DMS 273 (cell line): Measurements from ENCODE around the gene CSF1R.

Experiments used
- DNase-seq: peaks from one replicate; lab custom pipeline; 2025; ENCODE audit not compliant: unreplicated experiment; lab: John Stamatoyannopoulos, UW

Gene CSF1R

DNA sequence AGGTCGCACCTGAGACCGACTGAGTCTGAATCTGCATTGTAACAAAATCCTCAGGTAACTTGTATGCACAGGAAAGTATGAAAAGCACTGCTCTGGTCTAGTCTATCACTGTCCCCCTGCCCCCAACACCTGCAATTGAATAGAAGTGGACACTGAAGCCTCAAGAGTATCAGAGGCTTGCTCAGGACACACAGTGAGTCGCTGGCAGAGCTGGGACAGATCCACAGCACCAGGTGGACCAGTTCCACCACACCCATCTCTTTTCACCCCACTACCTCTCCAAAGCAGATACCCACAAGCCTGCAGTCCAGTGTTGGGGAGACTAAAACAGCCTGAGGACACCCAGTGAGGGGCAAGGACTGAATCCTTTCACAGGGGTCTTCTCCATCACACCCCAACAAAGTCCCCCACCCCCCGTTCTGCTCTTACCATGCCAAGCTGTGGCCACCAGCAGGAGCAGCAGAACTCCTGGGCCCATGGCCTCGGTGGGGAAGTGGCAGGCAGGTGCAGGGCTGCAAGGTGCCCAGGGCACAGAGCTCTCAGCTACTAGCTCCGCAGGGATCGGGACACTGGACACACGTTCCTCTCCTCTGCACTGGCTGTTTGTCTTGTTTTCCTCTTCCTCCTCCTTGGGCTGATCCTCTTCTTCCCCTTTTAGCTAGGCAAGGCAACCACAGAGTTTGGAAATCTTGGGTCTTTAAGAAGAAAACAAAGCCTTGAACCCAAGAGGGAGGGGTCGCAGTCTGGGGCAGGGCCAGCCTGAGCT lies at the start of gene CSF1R:
CSF1R (minus strand) TSS at position 605 of the 766 bp plus-strand sequence; CDS start at position 478, 127 bp downstream.
- no peak for DNase-seq

GRCh38 chr5:150135557-150136304 lies 49.4 kb upstream of the CSF1R start:
- no peak for DNase-seq

GRCh38 chr5:150134198-150134588 lies 47.8 kb upstream of the CSF1R start:
- no peak for DNase-seq

- no peak for DNase-seq
These were observed 47.3 kb upstream of the CSF1R start for GRCh38 chr5:150133581-150134197.

- DNase-seq, result no peak
These were observed 46.4 kb upstream of the CSF1R start for GRCh38 chr5:150132740-150133139.

- no peak for DNase-seq
These were observed 45.8 kb upstream of the CSF1R start for GRCh38 chr5:150131978-150132694.

- DNase-seq, result no peak
These were observed 45.1 kb upstream of the CSF1R start for GRCh38 chr5:150131461-150131860.

DNA sequence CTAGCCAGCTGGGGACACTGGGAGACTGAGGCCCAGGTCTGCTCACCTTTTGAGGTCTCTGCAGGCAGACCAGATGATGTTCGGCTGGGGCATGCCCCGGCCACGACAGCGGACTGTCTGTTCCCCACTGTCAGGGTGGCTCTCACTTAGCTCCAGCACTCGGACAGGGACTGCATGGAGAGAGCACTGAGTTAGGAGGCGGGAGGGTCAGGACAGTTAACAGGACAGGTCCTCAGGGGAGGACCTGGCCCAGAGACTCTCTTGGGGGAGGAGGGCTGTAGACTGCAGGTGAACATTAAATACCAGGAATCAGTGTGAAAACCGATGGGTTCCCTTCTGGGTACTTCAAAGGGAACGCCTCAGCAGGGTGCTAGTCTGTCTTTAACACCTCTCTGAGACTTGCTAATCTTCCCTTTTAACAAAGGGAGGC lies 44.2 kb upstream of the CSF1R start:
- no peak for DNase-seq

- peak; percentile 82 for DNase-seq
These were observed 43.6 kb upstream of the CSF1R start for GRCh38 chr5:150129813-150130492.

DNA sequence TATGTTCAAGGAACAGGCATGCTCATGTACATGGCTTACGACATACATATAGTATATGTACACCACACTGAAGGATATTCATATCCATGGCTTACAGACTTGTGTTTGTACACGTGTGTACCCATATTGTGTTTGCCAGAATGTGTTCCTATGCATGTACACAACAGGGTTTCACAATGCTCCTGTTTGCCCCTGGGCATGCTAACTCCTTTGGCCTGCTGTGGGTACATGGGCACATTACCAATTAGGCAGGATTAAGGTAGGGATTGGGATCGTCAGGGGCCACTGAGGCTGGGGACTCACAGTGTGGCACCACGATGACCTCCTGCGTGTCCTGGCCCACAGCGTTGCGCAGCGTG lies 43.1 kb upstream of the CSF1R start:
- no peak for DNase-seq

DNA sequence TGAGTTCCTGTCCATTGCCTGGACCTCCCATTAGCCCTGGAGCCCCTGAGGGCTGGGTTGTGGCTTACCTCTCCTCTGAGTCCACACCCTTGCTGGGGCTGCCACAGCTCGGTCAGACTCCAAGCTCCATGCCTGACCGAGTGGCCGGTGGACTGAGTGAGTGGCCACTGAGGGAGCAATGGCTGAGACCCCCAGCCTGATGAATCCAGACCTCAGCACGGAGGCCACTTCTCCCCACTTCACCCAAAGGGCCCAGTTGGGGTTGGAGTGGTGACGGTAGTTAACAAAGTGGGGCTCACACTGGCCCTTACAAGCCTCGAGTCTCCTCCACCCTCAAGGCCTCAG lies 40.5 kb upstream of the CSF1R start:
- no peak for DNase-seq

- no peak for DNase-seq
These were observed 40.0 kb upstream of the CSF1R start for GRCh38 chr5:150126199-150126920.

GRCh38 chr5:150125334-150125733 lies 39.0 kb upstream of the CSF1R start:
- DNase-seq, result no peak

GRCh38 chr5:150124596-150124995 lies 38.2 kb upstream of the CSF1R start:
- no peak for DNase-seq

GRCh38 chr5:150124111-150124557 lies 37.8 kb upstream of the CSF1R start:
- no peak for DNase-seq

- DNase-seq, result no peak
These were observed 37.2 kb upstream of the CSF1R start for GRCh38 chr5:150123542-150123941.

GRCh38 chr5:150122536-150123481 lies 36.5 kb upstream of the CSF1R start:
- no peak for DNase-seq

- peak; percentile 28 for DNase-seq
These were observed 35.8 kb upstream of the CSF1R start for GRCh38 chr5:150122158-150122510.
